ENCODE data around the gene SASH3. TPM values are rescaled to one million over a fixed set of nuclear protein-coding genes. Genes with fewer than 3 reads are reported as not detected.

Gene SASH3
- total RNA-seq, 1 experiment from 2014 or later = not detected

DNA sequence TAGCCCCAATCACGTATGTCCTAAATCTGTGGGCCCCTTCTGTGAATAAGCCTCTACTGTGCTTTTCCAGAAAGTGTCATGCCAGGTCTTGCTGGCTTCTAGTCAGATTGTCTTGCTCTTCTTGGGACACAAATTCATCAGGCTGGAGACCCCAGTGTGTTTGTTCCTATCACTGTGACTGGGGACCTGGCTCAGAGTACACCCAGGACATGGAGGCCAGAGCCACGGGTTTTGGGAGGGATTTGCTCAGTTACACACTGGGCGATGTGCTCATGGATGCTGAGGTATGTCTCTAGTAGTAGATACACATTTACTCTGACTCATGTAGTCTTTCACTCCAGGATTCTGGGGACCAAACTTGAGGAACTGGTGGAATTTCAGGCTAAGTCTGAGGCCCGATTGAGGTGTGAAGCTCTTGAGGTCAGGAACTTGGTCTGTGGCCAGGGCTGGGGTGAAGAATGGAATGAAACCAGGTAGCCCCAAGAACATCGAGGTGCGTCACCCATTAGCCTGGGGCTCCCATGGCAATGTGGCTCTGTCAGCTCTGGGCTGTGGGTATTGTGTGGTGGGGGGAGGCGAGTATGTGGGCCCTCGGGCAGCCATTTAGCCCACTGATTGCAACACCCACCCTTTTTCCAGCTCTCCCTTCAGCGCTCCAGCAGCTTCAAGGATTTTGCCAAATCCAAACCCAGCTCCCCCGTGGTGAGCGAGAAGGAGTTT, 7.7 kb downstream of the SASH3 start:
- Histone ChIP-seq H2AFZ (ENCODE audit: low read length) (no peak overlapping the region), H3K9ac (ENCODE audit: low read length) (no peak overlapping the region), H3K27ac (ENCODE audit: low read length) (no peak overlapping the region), H3F3A (ENCODE audit: low read length, unreplicated experiment) (no peaks in the 10 kb centered on the region), H3K27me3 (ENCODE audit: low read length) (no peaks in the 10 kb centered on the region), H3K9me2 (replicated peaks; ENCODE audit: low read length) (no peaks in the 10 kb centered on the region), H3K36me3 (ENCODE audit: low read depth, low read length) (no peaks in the 10 kb centered on the region), H3K4me3 (ENCODE audit: low read length) (no peak overlapping the region), H3K9me3 (ENCODE audit: low read length) (no peaks in the 10 kb centered on the region), H3K4me1 (ENCODE audit: insufficient read depth, low read length) (no peaks in the 10 kb centered on the region), H4K20me1 (ENCODE audit: low read length) (no peaks in the 10 kb centered on the region), H3K4me2 (ENCODE audit: low read length) (no peak overlapping the region), H3K79me2 (ENCODE audit: low read length) (no peaks in the 10 kb centered on the region)
- POLR2A ChIA-PET (ENCODE audit: unreplicated experiment) = no interaction called here
- TF ChIP-seq EZH2 (IDR thresholded peaks at IDR 0.05; ENCODE audit: low read length, unreplicated experiment) (no peak), EZH2phosphoT487 (IDR thresholded peaks at IDR 0.05; ENCODE audit: borderline replicate concordance, low read length) (no peak)
- TF ChIP-seq, protein P1, sequence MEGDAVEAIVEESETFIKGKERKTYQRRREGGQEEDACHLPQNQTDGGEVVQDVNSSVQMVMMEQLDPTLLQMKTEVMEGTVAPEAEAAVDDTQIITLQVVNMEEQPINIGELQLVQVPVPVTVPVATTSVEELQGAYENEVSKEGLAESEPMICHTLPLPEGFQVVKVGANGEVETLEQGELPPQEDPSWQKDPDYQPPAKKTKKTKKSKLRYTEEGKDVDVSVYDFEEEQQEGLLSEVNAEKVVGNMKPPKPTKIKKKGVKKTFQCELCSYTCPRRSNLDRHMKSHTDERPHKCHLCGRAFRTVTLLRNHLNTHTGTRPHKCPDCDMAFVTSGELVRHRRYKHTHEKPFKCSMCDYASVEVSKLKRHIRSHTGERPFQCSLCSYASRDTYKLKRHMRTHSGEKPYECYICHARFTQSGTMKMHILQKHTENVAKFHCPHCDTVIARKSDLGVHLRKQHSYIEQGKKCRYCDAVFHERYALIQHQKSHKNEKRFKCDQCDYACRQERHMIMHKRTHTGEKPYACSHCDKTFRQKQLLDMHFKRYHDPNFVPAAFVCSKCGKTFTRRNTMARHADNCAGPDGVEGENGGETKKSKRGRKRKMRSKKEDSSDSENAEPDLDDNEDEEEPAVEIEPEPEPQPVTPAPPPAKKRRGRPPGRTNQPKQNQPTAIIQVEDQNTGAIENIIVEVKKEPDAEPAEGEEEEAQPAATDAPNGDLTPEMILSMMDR (conservative IDR thresholded peaks at IDR 0.05; ENCODE audit: low read depth, low read length) = no peak
- ATAC-seq = no peak
- DNase-seq = no peak
- intact Hi-C loops (cut with micrococcal nuclease) = no loop called here
- BruUV-seq (replicated peaks) = no TSS peak
- CTCF ChIA-PET = no interaction called here

DNA sequence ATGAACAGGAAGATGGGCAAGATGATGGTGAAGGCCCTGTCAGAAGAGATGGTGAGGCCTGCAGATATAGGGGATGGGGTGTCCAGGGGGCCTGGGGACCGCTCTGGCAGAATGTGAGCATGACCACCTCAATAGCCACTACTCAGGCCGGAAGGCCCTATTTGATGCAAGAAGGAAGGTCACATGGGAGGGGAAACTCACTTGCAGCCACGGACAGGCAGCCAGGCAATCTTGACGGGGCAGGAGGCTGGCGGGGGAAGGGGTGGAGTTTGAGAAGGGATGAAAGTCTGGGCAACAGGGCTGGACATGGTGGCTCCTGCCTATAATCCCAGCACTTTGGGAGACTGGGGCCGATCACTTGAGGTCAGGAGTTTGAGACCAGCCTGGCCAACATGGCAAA, 8.8 kb downstream of the SASH3 start:
- Histone ChIP-seq H4K20me1 (ENCODE audit: low read length) (no peaks in the 10 kb centered on the region), H3K4me1 (ENCODE audit: insufficient read depth, low read length) (no peaks in the 10 kb centered on the region), H3K27ac (ENCODE audit: low read length) (no peak overlapping the region), H3K9ac (ENCODE audit: low read length) (no peak overlapping the region), H3K9me2 (replicated peaks; ENCODE audit: low read length) (no peaks in the 10 kb centered on the region), H3F3A (ENCODE audit: low read length, unreplicated experiment) (no peaks in the 10 kb centered on the region), H3K79me2 (ENCODE audit: low read length) (no peaks in the 10 kb centered on the region), H3K9me3 (ENCODE audit: low read length) (no peaks in the 10 kb centered on the region), H3K27me3 (ENCODE audit: low read length) (no peaks in the 10 kb centered on the region), H3K4me3 (ENCODE audit: low read length) (no peak overlapping the region), H2AFZ (ENCODE audit: low read length) (no peak overlapping the region), H3K4me2 (ENCODE audit: low read length) (no peak overlapping the region), H3K36me3 (ENCODE audit: low read depth, low read length) (no peaks in the 10 kb centered on the region)
- ATAC-seq = no peak
- DNase-seq = no peak
- TF ChIP-seq, protein P1 (conservative IDR thresholded peaks at IDR 0.05; ENCODE audit: low read depth, low read length) = no peak
- TF ChIP-seq EZH2phosphoT487 (IDR thresholded peaks at IDR 0.05; ENCODE audit: borderline replicate concordance, low read length) (no peak), EZH2 (IDR thresholded peaks at IDR 0.05; ENCODE audit: low read length, unreplicated experiment) (no peak)
- ChIA-PET CTCF (no interaction called here), POLR2A (ENCODE audit: unreplicated experiment) (no interaction called here)
- intact Hi-C loops (cut with micrococcal nuclease) = no loop called here
- no TSS peak for BruUV-seq (replicated peaks)

DNA sequence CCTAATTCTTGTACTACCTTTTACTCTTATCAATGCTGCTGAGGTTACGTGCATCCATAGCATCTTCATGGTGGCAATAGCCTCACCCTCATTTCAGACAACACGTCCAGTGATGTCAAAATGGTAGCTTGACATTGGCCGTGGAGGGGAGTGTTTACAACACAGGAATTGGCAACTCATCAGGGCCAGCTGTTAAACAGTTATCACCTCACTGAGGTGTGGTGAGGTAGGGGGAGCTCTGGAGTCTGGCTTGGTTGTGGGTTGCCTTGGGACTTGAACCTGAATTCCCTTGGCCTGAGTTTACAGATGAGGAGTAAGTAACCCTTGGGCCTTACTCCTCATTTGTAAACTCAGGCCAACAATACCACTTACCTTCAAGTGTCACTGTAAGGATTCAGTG, 10.4 kb downstream of the SASH3 start:
- H3K36me3 ChIP-seq (ENCODE audit: low read depth, low read length) = no peaks in the 10 kb centered on the region
- H4K20me1 ChIP-seq (ENCODE audit: low read length) = no peaks in the 10 kb centered on the region
- intact Hi-C loops (cut with micrococcal nuclease) = no loop called here
- ATAC-seq (no peak), DNase-seq (no peak)
- H3K4me3 ChIP-seq (ENCODE audit: low read length) = no peak overlapping the region
- POLR2A ChIA-PET (ENCODE audit: unreplicated experiment) = no interaction called here
- no peak overlapping the region for H3K9ac ChIP-seq (ENCODE audit: low read length)
- H3K27me3 ChIP-seq (ENCODE audit: low read length) = no peaks in the 10 kb centered on the region
- CTCF ChIA-PET = no interaction called here
- H3K9me3 ChIP-seq (ENCODE audit: low read length) = no peaks in the 10 kb centered on the region
- H3K4me2 ChIP-seq (ENCODE audit: low read length) = no peak overlapping the region
- TF ChIP-seq EZH2phosphoT487 (IDR thresholded peaks at IDR 0.05; ENCODE audit: borderline replicate concordance, low read length) = no peak
- TF ChIP-seq, protein P1 (conservative IDR thresholded peaks at IDR 0.05; ENCODE audit: low read depth, low read length) = no peak
- no peak for TF ChIP-seq EZH2 (IDR thresholded peaks at IDR 0.05; ENCODE audit: low read length, unreplicated experiment)
- no peaks in the 10 kb centered on the region for H3K79me2 ChIP-seq (ENCODE audit: low read length)
- H3K4me1 ChIP-seq (ENCODE audit: insufficient read depth, low read length) = no peaks in the 10 kb centered on the region
- no TSS peak for BruUV-seq (replicated peaks)
- no peak overlapping the region for H3K27ac ChIP-seq (ENCODE audit: low read length)
- H3F3A ChIP-seq (ENCODE audit: low read length, unreplicated experiment) = no peaks in the 10 kb centered on the region
- no peaks in the 10 kb centered on the region for H3K9me2 ChIP-seq (replicated peaks; ENCODE audit: low read length)
- H2AFZ ChIP-seq (ENCODE audit: low read length) = no peak overlapping the region
